BLaER1 treated with 17β-estradiol and CSF1 and Interleukin-3, amounts not matched to agents 10 nM and 100 nM (cell line): ENCODE results near the gene DGKE.

ENCODE experiments used
- H3K27ac ChIP-seq, 11 experiments: shearing (Covaris generic); formaldehyde crosslinking; 2 replicates each; pipeline ENCODE4 v1.8.1; 2022
- H3K27me3 ChIP-seq, 11 experiments: shearing (Covaris generic); formaldehyde crosslinking; 2 replicates each; pipeline ENCODE4 v1.8.1; 2022
- H3K36me3 ChIP-seq, 11 experiments: shearing (Covaris generic); formaldehyde crosslinking; 2 replicates each; pipeline ENCODE4 v1.8.1; 2022
- H3K4me1 ChIP-seq, 10 experiments: shearing (Covaris generic); formaldehyde crosslinking; 2 replicates each; pipeline ENCODE4 v1.8.1; 2022
- H3K4me2 ChIP-seq, 11 experiments: shearing (Covaris generic); formaldehyde crosslinking; 2 replicates each; pipeline ENCODE4 v1.8.1; 2022
- H3K4me3 ChIP-seq, 10 experiments: shearing (Covaris generic); formaldehyde crosslinking; 2 replicates each; pipeline ENCODE4 v1.8.1; 2022
- H3K9ac ChIP-seq, 11 experiments: shearing (Covaris generic); formaldehyde crosslinking; 2 replicates each; pipeline ENCODE4 v1.8.1; 2022
- H3K9me3 ChIP-seq, 11 experiments: shearing (Covaris generic); formaldehyde crosslinking; replicated peaks in 1 of 11; 2 replicates each; pipeline ENCODE4 v1.8.1; 2022
- H4K20me1 ChIP-seq, 11 experiments: shearing (Covaris generic); formaldehyde crosslinking; 2 replicates each; pipeline ENCODE4 v1.8.1; 2022
- Cebpa-rat ChIP-seq, 11 experiments: shearing (Covaris generic); IDR thresholded peaks; 2 replicates each; pipeline ENCODE4 v1.8.1; 2022

DGKE gene

GRCh38 chr17:56885312-56885657 lies 51.3 kb downstream of the DGKE start:
- H3K9me3 ChIP-seq: peaks cover 28 to 34% (median 31%) of the 10 kb centered on the region in 11 experiments
- no peaks in the 10 kb centered on the region for H3K27me3 ChIP-seq
- no peak overlapping the region for H3K9ac ChIP-seq
- H3K4me1 ChIP-seq: peaks cover 4 to 46% (median 5%) of the 10 kb centered on the region in 10 experiments
- H3K27ac ChIP-seq: no peak overlapping the region
- peaks cover 41 to 61% (median 50%) of the 10 kb centered on the region in 11 experiments for H3K36me3 ChIP-seq
- no peak for TF ChIP-seq Cebpa-rat (IDR thresholded peaks at IDR 0.05)
- peak overlapping the region in 3 of 11 experiments; percentile 7 to 34 (median 31); a peak in 3 of 22 replicates for H3K4me2 ChIP-seq
- H4K20me1 ChIP-seq: peaks cover 0 to 4% (median 0%) of the 10 kb centered on the region in 11 experiments; a peak in 2 of 22 replicates
- H3K4me3 ChIP-seq: no peak overlapping the region

- H3K9ac ChIP-seq: no peak overlapping the region
- H3K27ac ChIP-seq: no peak overlapping the region
- peaks cover 51 to 72% (median 61%) of the 10 kb centered on the region in 11 experiments for H3K36me3 ChIP-seq
- no peaks in the 10 kb centered on the region for H3K27me3 ChIP-seq
- H3K9me3 ChIP-seq: peaks cover 38 to 44% (median 41%) of the 10 kb centered on the region in 11 experiments
- H3K4me2 ChIP-seq: peak overlapping the region in 2 of 11 experiments; percentile 31 to 34; a peak in 3 of 22 replicates
- H4K20me1 ChIP-seq: peaks cover 0 to 4% (median 0%) of the 10 kb centered on the region in 11 experiments; a peak in 2 of 22 replicates
- H3K4me1 ChIP-seq: peaks cover 0 to 41% (median 0%) of the 10 kb centered on the region in 10 experiments; a peak in 6 of 20 replicates
- TF ChIP-seq Cebpa-rat (IDR thresholded peaks at IDR 0.05): no peak
- H3K4me3 ChIP-seq: no peak overlapping the region
Measured at GRCh38 chr17:56886288-56886731, 52.4 kb downstream of the DGKE start.

- Histone ChIP-seq H3K36me3 (peaks cover 59 to 74% (median 69%) of the 10 kb centered on the region in 11 experiments), H3K4me3 (no peak overlapping the region), H3K4me1 (peaks cover 0 to 36% (median 0%) of the 10 kb centered on the region in 10 experiments; a peak in 4 of 20 replicates), H3K4me2 (no peak overlapping the region), H3K9ac (no peak overlapping the region), H4K20me1 (peaks cover 0 to 8% (median 0%) of the 10 kb centered on the region in 11 experiments; a peak in 3 of 22 replicates), H3K27ac (no peak overlapping the region), H3K9me3 (peaks cover 42 to 51% (median 48%) of the 10 kb centered on the region in 11 experiments), H3K27me3 (no peaks in the 10 kb centered on the region)
- no peak for TF ChIP-seq Cebpa-rat (IDR thresholded peaks at IDR 0.05)
Measured at GRCh38 chr17:56887105-56887504, 53.2 kb downstream of the DGKE start.

GRCh38 chr17:56887552-56888467 lies 53.9 kb downstream of the DGKE start:
- Histone ChIP-seq H3K36me3 (peaks cover 66 to 81% (median 74%) of the 10 kb centered on the region in 11 experiments), H3K4me3 (no peak overlapping the region), H4K20me1 (peaks cover 0 to 10% (median 0%) of the 10 kb centered on the region in 11 experiments; a peak in 5 of 22 replicates), H3K9me3 (peaks cover 46 to 58% (median 52%) of the 10 kb centered on the region in 11 experiments), H3K4me2 (no peak overlapping the region), H3K4me1 (peaks cover 0 to 36% (median 0%) of the 10 kb centered on the region in 10 experiments; a peak in 4 of 20 replicates), H3K9ac (no peak overlapping the region), H3K27ac (no peak overlapping the region), H3K27me3 (no peaks in the 10 kb centered on the region)
- TF ChIP-seq Cebpa-rat (IDR thresholded peaks at IDR 0.05): no peak

DNA sequence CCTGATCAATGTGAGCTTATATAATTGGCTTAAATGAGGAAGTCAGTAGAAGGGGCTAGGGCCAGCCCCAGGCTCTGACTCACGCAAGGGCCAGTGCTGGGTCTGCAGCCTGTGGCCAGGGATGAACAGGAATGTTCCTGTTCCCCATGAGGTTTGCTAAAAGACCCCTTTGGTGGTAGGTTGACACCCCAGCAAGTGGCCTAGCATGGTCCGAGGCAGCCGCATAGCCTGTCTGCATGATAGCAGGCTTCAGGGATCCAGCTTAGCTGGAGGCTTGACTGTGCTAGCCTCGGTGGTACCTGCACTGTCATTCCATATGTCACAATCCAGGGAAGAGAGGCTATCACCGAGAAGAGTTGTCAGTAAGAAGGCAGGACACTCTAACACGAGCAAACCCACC lies 56.4 kb downstream of the DGKE start:
- Histone ChIP-seq H3K4me2 (no peak overlapping the region), H3K4me3 (no peak overlapping the region), H3K9ac (no peak overlapping the region), H3K9me3 (peaks cover 47 to 70% (median 57%) of the 10 kb centered on the region in 11 experiments), H3K27ac (no peak overlapping the region), H3K27me3 (no peaks in the 10 kb centered on the region), H3K36me3 (peaks cover 92 to 100% (median 96%) of the 10 kb centered on the region in 11 experiments), H3K4me1 (peaks cover 0 to 17% (median 0%) of the 10 kb centered on the region in 10 experiments; a peak in 4 of 20 replicates), H4K20me1 (peaks cover 0 to 31% (median 0%) of the 10 kb centered on the region in 11 experiments; a peak in 6 of 22 replicates)
- TF ChIP-seq Cebpa-rat (IDR thresholded peaks at IDR 0.05): no peak

- Histone ChIP-seq H4K20me1 (peaks cover 0 to 36% (median 0%) of the 10 kb centered on the region in 11 experiments; a peak in 7 of 22 replicates), H3K36me3 (peaks cover 99 to 100% (median 100%) of the 10 kb centered on the region in 11 experiments), H3K4me1 (peaks cover 0 to 10% (median 0%) of the 10 kb centered on the region in 10 experiments; a peak in 4 of 20 replicates), H3K4me3 (no peak overlapping the region), H3K9me3 (peaks cover 47 to 70% (median 57%) of the 10 kb centered on the region in 11 experiments), H3K9ac (no peak overlapping the region), H3K27me3 (no peaks in the 10 kb centered on the region), H3K27ac (no peak overlapping the region), H3K4me2 (no peak overlapping the region)
- no peak for TF ChIP-seq Cebpa-rat (IDR thresholded peaks at IDR 0.05)
Measured at GRCh38 chr17:56890906-56891674, 57.1 kb downstream of the DGKE start.

DNA sequence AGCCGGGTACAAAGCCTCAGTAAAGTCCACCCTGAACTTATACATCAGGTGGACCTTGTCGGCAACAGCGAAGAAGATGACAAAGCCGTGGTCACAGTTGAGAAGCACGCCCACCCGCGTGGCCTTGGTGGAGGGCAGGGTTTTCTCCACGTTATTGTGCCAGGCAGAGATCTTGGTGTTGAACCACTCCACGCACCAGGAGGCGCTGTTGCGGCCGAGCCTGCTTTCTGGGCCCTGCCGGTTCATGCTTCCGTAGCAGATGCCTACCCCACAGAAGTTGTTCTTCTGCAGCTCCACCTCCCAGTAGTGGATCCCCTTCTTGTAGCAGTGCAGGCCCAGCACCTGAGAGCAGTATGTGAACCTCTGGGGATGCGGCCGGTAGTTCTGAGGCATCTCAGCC lies 57.8 kb downstream of the DGKE start:
- H3K4me3 ChIP-seq: no peak overlapping the region
- no peak overlapping the region for H3K27ac ChIP-seq
- peaks cover 47 to 70% (median 57%) of the 10 kb centered on the region in 11 experiments for H3K9me3 ChIP-seq
- no peak for TF ChIP-seq Cebpa-rat (IDR thresholded peaks at IDR 0.05)
- H3K4me2 ChIP-seq: no peak overlapping the region
- peaks cover 0 to 4% (median 0%) of the 10 kb centered on the region in 10 experiments; a peak in 4 of 20 replicates for H3K4me1 ChIP-seq
- H4K20me1 ChIP-seq: peaks cover 0 to 43% (median 4%) of the 10 kb centered on the region in 11 experiments; a peak in 10 of 22 replicates
- no peak overlapping the region for H3K9ac ChIP-seq
- H3K36me3 ChIP-seq: peaks cover 99 to 100% (median 100%) of the 10 kb centered on the region in 11 experiments
- H3K27me3 ChIP-seq: no peaks in the 10 kb centered on the region

GRCh38 chr17:56892333-56892732 lies 58.4 kb downstream of the DGKE start:
- Histone ChIP-seq H3K36me3 (peaks cover 99 to 100% (median 100%) of the 10 kb centered on the region in 11 experiments), H3K27ac (no peak overlapping the region), H3K4me2 (no peak overlapping the region), H4K20me1 (peaks cover 0 to 48% (median 8%) of the 10 kb centered on the region in 11 experiments; a peak in 15 of 22 replicates), H3K9ac (no peak overlapping the region), H3K9me3 (peaks cover 47 to 67% (median 57%) of the 10 kb centered on the region in 11 experiments), H3K27me3 (no peaks in the 10 kb centered on the region), H3K4me1 (no peaks in the 10 kb centered on the region), H3K4me3 (no peak overlapping the region)
- TF ChIP-seq Cebpa-rat (IDR thresholded peaks at IDR 0.05): no peak
